Neural crest cell (in vitro differentiated cells): Measurements from ENCODE around the gene IRS2. TPM values are rescaled to one million over a fixed set of nuclear protein-coding genes. Genes with fewer than 3 reads are reported as not detected.

Source experiments
- DNase-seq: peaks from one replicate; pipeline ENCODE4 v3.0.0; 2021; ENCODE audit warnings: low read depth, mixed read lengths, low spot score
- H3K27ac Mint-ChIP-seq: one replicate; pipeline ENCODE4 v1.8.0; 2021; ENCODE audit warnings: mild to moderate bottlenecking, mixed read lengths; ENCODE audit not compliant: unreplicated experiment
- H3K27me3 Mint-ChIP-seq: 2 replicates; pipeline ENCODE4 v1.8.0; 2021; ENCODE audit warnings: low read depth, mild to moderate bottlenecking, mixed read lengths
- H3K36me3 Mint-ChIP-seq: 2 replicates; pipeline ENCODE4 v1.8.0; 2021; ENCODE audit warnings: low read depth, mild to moderate bottlenecking, mixed read lengths
- H3K4me1 Mint-ChIP-seq: 2 replicates; pipeline ENCODE4 v1.8.0; 2021; ENCODE audit warnings: mixed read lengths
- H3K4me3 Mint-ChIP-seq: one replicate; pipeline ENCODE4 v1.8.0; 2021; ENCODE audit warnings: mild to moderate bottlenecking, mixed read lengths
- H3K9me3 Mint-ChIP-seq: 2 replicates; pipeline ENCODE4 v1.8.0; 2021; ENCODE audit warnings: mixed read lengths
- total RNA-seq: library from RNA; stranded (reverse); gene quantifications from 2 replicates; pipeline ENCODE4 v1.2.1, GENCODE V29; 2021
- TF ChIP-seq, protein P1 (sequence below): fragments of 200-600 bp; sonication (generic); conservative IDR thresholded peaks from 2 replicates; pipeline ENCODE4 v1.5.0; 2021; ENCODE audit warnings: antibody characterized with exemption, mild to moderate bottlenecking

The IRS2 gene
- total RNA-seq, 1 donor from 2014 or later, result 7.0 TPM

DNA sequence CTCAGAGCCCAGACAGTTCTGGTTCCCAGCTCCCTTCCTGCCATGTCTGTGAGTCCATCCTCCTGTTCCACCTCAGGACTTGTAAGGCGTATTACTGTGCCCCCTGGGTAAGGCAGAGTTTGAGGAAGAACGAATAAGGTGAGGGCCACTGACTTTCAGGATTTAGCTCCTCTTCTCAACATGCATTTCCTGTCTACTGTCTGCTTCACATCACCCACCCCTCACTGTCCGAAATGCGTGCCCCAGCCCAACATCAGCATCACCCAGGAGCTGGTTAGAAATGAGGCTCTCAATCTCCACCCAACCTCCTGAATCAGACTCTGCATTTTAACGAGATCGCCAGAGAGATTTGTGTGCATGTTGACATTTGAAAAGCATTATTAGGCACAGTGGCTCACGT, 44.4 kb downstream of the IRS2 start:
- Mint-ChIP-seq H3K9me3 (no peaks in the 10 kb centered on the region), H3K27me3 (no peaks in the 10 kb centered on the region), H3K27ac (no peak overlapping the region), H3K36me3 (peaks cover 2% of the 10 kb centered on the region), H3K4me1 (peaks cover 13% of the 10 kb centered on the region), H3K4me3 (no peak overlapping the region)
- no peak for DNase-seq
- TF ChIP-seq, protein P1, sequence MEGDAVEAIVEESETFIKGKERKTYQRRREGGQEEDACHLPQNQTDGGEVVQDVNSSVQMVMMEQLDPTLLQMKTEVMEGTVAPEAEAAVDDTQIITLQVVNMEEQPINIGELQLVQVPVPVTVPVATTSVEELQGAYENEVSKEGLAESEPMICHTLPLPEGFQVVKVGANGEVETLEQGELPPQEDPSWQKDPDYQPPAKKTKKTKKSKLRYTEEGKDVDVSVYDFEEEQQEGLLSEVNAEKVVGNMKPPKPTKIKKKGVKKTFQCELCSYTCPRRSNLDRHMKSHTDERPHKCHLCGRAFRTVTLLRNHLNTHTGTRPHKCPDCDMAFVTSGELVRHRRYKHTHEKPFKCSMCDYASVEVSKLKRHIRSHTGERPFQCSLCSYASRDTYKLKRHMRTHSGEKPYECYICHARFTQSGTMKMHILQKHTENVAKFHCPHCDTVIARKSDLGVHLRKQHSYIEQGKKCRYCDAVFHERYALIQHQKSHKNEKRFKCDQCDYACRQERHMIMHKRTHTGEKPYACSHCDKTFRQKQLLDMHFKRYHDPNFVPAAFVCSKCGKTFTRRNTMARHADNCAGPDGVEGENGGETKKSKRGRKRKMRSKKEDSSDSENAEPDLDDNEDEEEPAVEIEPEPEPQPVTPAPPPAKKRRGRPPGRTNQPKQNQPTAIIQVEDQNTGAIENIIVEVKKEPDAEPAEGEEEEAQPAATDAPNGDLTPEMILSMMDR, result no peak

DNA sequence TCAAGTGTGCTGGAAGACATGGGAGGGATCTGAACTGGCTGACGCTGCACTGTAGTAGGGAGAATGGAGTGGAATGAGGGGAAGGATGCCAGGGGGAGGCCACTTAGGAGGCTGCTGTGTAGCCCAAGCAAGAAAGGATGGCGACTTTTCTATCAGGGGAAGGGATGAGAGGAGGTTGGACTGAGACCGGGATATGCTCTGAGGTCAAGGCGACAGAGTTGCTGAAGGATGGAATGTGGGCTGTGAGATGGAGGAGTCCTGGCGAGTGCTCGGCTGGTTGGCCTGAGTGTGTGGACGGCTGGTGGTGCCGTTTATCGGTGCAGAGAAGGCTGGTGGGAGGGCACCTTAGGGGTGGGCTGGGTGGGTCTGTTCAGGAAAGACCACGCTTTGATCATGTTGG, 45.7 kb downstream of the IRS2 start:
- TF ChIP-seq, protein P1, result no peak
- H3K4me1 Mint-ChIP-seq, result peaks cover 13% of the 10 kb centered on the region
- peaks cover 2% of the 10 kb centered on the region for H3K36me3 Mint-ChIP-seq
- H3K9me3 Mint-ChIP-seq, result no peaks in the 10 kb centered on the region
- no peak for DNase-seq
- no peak overlapping the region for H3K27ac Mint-ChIP-seq
- H3K27me3 Mint-ChIP-seq, result no peaks in the 10 kb centered on the region
- H3K4me3 Mint-ChIP-seq, result no peak overlapping the region

DNA sequence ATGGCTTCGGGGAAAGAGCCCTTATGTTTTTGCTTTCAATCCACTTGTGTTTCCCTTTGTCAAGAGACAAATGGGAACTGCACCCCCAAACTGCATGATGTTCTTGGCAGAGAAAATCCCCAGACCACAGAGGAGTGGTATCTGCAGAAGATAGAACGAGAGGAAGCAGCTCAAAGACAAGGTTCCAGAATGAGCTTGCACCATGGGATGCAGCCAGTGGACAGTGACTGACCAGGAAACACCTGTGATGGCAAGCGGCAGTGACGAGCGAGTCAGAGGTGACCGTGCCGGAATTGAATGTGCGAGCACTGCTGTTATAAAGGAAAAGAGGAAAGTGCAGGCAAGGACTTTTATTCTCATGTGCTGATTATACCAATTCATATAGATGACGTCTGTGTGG, 46.3 kb downstream of the IRS2 start:
- TF ChIP-seq, protein P1, result no peak
- Mint-ChIP-seq H3K9me3 (no peaks in the 10 kb centered on the region), H3K4me3 (no peak overlapping the region), H3K36me3 (peaks cover 2% of the 10 kb centered on the region), H3K27me3 (no peaks in the 10 kb centered on the region), H3K4me1 (peaks cover 13% of the 10 kb centered on the region), H3K27ac (no peak overlapping the region)
- DNase-seq, result no peak

DNA sequence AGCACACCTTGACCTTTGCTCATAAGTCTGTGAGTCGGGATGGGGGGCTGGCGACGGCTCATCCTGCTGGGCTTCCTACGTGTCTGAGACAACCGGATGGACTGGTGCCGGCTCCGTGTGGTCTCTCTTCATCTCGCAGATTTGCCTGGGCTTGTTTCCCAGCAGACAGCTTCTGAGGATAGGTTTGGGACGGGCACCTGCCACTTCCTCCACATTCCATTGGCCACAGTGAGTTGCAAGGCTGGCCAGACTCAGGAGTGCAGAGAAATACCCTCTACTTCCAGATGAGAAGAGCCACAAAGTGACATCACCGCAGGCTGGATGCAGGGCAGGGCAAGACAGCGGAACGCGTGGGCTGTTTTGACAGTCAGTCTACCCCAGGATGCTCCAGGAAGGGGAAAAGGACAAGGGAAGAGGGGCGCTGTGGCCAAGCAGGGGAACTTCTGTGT, 48.1 kb downstream of the IRS2 start:
- no peaks in the 10 kb centered on the region for H3K9me3 Mint-ChIP-seq
- H3K27ac Mint-ChIP-seq, result no peak overlapping the region
- H3K4me1 Mint-ChIP-seq, result peaks cover 2% of the 10 kb centered on the region
- no peak overlapping the region for H3K4me3 Mint-ChIP-seq
- TF ChIP-seq, protein P1, result no peak
- no peaks in the 10 kb centered on the region for H3K27me3 Mint-ChIP-seq
- no peaks in the 10 kb centered on the region for H3K36me3 Mint-ChIP-seq
- no peak for DNase-seq

DNA sequence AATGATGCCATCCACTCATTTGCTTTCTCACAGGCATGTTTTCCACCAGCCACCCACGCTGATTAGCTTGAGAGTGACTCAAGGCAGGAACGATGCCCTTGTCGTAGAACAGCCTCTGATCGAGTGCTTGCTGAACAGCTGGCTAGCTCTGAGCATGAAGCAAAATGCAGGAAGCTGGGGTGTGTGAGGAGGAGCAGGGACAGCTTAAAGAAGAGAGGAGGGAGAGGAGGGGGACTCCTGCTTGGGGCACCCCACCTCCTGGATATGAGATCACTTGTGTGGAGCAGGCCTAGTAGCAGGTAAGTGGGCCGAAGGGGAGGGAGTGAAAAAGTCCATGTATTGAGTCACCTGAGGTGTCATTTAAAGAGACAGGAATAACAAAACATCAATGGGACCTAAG, 48.8 kb downstream of the IRS2 start:
- no peaks in the 10 kb centered on the region for H3K27me3 Mint-ChIP-seq

More for the DNA sequence above, 48.8 kb downstream of the IRS2 start:
- Mint-ChIP-seq H3K27ac (no peak overlapping the region), H3K9me3 (no peaks in the 10 kb centered on the region), H3K4me1 (no peaks in the 10 kb centered on the region), H3K36me3 (no peaks in the 10 kb centered on the region), H3K4me3 (no peak overlapping the region)
- DNase-seq, result no peak
- TF ChIP-seq, protein P1, result no peak
